ENCODE measurements around the gene EYS.
"Not testable (repeated sequence)": the region's sequence is repeated elsewhere in the genome, so short reads cannot be mapped to it uniquely, and the experiment has no call there.

Gene EYS

DNA sequence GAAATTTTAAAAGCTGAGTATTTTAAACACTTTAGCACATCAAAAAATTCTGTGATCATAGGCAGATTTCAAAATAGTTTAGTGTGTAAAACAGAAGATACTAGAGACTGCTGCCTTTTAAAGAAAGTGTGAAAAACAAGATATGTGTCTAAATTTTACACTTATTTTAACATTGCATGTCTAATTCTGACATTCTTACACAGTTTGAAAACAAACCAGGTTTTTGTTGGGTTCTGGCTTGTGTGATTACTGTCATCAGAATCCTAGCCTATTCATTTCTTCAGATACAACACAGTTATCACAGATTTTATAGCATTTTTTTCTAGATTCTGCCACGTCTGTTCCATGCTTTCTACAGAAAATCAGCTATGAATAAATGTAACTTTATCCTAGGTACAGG is 257.1 kb downstream of the EYS start:
- DNase-seq: no peak

DNA sequence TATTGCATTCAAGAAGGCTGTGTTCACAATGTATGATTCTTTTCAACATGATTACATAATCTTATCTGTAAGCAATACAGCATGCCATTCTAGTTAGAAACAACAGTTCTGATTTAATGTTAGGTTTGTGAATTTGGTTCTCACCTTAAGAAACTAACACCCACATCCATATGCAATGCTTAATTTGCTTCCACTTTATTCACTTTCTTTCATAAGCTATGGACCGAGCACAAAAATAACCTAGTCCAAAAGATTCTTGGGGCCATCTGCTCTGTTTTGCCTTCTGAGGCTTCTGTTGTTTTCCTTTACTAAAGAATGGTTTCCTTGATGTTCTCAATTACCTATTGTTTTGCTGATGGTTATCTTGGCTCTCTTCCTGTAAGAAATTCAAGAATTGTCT is 258.2 kb downstream of the EYS start:
- peak; percentile 91 for DNase-seq

DNA sequence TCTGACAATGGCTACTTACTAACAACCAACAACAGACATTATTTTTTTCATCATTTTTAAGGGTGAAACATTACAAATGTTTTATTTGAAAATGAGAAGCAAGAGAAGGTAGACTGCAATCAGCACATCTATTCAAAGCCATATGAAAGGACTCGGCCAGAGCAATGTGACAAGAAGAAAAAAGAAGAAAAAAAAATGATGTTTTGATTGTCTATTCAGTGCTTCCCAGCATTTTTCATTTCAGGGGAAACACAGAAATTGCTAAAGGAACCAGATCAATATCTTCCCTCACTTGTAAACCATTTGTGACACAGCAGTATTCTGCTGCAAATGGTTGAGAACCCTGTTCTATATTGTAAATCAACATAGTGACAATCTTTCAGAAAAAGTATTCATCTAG is 270.7 kb downstream of the EYS start:
- no peak for DNase-seq

- DNase-seq: no peak
These were observed 290.4 kb downstream of the EYS start for GRCh38 chr6:65416621-65417020.

- DNase-seq: no peak
These were observed 296.7 kb downstream of the EYS start for GRCh38 chr6:65410309-65410708.

DNA sequence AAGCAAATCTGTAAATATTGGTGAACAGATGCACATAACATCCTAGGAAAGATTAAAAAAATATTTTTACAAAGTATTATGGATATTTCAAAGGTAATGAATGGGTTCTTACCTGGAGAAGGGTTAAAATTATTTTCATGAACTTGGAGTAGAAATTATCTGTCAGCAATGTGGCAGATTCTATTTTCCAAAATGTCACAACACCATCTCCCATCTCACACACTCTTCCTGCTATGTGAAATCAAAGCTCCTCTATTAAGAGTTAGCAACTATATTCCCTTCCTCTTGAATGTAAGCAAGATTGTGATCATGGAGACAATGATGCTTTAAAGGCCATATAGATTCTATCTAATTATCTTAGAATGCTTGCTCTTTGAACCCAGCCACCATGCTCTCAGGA is 304.5 kb downstream of the EYS start:
- no peak for DNase-seq

DNA sequence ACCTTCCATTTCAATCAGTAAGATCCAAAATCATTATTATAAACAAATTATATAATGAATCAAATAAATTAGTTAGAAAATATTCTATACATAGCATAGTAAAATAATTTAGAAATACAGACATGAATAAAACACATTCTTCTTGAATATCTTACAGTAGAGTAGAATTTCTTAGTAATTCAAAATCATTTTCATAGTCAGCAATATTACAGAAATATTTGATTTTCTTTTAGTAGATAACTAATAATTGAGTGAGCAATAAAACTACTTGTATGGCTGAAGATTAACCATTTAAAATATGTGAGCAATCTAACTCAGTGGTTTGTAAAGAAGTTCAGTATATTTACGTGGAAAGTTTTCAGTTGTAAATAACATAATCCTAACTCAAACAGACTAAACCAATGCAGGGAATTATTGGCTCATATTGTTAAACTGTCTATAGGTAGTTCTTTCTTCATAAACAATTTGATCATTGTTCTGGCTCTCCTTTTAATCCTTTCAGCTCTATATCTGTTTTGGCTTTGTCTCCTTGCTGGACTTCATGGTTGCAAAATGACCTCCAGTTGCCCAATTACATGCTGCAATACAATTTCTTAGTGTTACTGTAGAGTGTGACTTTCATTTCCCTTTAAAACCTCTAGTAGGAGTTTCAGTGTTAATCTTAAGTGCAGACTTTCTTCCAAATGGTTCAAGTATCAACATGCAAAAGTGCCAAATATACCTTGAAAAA is 307.5 kb downstream of the EYS start:
- no peak for DNase-seq

- DNase-seq: no peak
These were observed 308.2 kb downstream of the EYS start for GRCh38 chr6:65398851-65399250.

- no peak for DNase-seq
These were observed 356.5 kb downstream of the EYS start for GRCh38 chr6:65350530-65350929.

- DNase-seq: not testable (repeated sequence)
These were observed 404.4 kb downstream of the EYS start for GRCh38 chr6:65302655-65303054.

- no peak for DNase-seq
These were observed 407.8 kb downstream of the EYS start for GRCh38 chr6:65299236-65299635.

- peak; percentile 15 for DNase-seq
These were observed 411.2 kb downstream of the EYS start for GRCh38 chr6:65295812-65296211.

DNA sequence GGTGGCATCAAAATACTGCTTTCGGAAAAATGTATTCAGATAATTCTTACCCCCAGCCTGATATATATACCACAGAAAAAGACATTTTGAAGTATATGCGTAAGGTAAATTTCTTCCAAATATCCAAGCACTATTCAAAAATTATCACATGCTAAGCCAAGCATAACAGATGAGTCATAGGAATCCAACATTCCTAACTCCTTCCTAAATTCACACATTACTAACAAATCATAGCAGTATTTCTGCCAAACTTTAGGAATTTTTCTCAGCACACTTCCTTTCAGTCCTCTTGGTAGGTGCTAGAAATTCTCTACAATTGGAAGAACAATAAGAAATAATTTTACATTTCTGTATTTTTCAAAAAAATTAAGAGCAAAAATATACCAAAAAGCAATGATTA is 417.5 kb downstream of the EYS start:
- DNase-seq: no peak

- no peak for DNase-seq
These were observed 421.8 kb downstream of the EYS start for GRCh38 chr6:65285275-65285674.

GRCh38 chr6:65280060-65280459 is 427.0 kb downstream of the EYS start:
- DNase-seq: peak; percentile 4

DNA sequence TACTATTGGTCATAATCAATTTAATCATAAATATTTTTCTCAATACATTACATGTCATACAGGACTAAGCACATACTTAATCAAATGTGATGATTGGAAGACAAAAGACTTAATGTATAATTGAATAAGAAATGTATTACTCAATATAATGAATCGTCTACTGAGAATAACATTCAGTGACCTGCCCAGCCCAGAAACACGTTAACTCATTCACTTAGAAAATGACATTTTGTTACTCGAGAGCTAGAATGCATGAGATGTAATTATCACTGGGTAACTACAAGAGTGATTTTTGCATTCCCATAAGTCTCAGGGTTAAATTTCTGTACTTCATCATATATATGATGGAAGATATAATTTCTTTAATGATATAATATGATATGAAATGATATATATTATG is 444.8 kb downstream of the EYS start:
- DNase-seq: no peak

DNA sequence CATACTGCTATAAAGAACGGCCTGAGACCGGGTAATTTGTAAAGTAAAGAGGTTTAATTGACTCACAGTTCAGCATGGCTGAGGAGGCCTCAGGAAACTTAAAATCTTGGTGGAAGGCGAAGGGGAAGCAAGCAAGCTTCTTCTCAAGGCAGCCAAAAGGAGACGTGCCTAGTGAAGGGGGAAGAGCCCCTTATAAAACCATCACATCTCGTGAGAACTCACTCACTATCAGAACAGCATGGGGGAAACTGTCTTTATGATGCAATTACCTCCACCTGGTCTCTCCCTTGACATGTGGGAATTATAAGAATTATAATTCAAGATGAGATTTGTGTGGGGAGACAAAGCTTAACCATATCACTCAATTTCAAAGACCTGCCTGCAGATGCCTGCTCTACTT is 447.0 kb downstream of the EYS start:
- no peak for DNase-seq

- DNase-seq: peak; percentile 19
These were observed 448.0 kb downstream of the EYS start for GRCh38 chr6:65259059-65259458.

GRCh38 chr6:65253041-65253440 is 454.0 kb downstream of the EYS start:
- DNase-seq: no peak

GRCh38 chr6:65248101-65248610 is 458.9 kb downstream of the EYS start:
- DNase-seq: no peak

GRCh38 chr6:65231616-65232015 is 475.4 kb downstream of the EYS start:
- DNase-seq: no peak

- DNase-seq: no peak
These were observed 477.2 kb downstream of the EYS start for GRCh38 chr6:65229825-65230224.

DNA sequence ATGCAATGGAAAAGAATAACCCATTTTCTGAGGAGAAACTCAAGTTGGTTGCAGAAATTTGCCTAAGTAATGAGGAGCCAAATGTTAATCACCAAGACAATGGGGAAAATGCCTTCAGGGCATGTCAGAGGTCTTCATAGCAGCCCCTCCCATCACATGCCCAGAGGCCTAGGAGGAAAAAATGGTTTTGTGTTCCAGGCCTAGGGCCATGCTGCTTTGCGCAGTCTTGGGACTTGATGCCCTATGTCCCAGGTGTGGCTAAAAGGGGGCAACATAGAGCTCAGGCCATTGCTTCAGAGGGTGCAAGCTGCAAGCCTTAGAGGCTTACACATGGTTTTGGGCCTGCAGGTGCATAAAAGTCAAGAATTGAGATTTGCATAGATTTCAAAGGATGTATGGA is 485.9 kb downstream of the EYS start:
- DNase-seq: no peak

GRCh38 chr6:65202738-65203137 is 504.3 kb downstream of the EYS start:
- DNase-seq: no peak

- DNase-seq: no peak
These were observed 507.3 kb downstream of the EYS start for GRCh38 chr6:65199683-65200082.
